ENCODE measurements around the gene CDKL1. TPM values are rescaled to one million over a fixed set of nuclear protein-coding genes. Genes with fewer than 3 reads are reported as not detected.

Gene CDKL1
- total RNA-seq, 2 experiments from 2014 or later: 2.4 to 2.8 TPM

- H3K4me3 Mint-ChIP-seq: no peak overlapping the region
- ChIA-PET POLR2A (interaction anchor here (1.4 kb wide), 1 partner anchor 11 kb away, joined by 5 read pairs; no protein-coding TSS in a partner anchor), CTCF (no interaction called here)
- Histone ChIP-seq H3K36me3 (ENCODE audit: insufficient read depth, low read length) (peaks cover 23% of the 10 kb centered on the region), H3K9me3 (ENCODE audit: control insufficient read depth in 1 of 2, insufficient read depth in 1 of 2, low read length in 2 of 2) (no peaks in the 10 kb centered on the region), H3K4me1 (ENCODE audit: insufficient read depth, low read length) (peaks cover 11% of the 10 kb centered on the region), H3K27me3 (ENCODE audit: control insufficient read depth in 1 of 2, insufficient read depth in 2 of 2, low read length in 2 of 2) (no peaks in the 10 kb centered on the region), H3K4me3 (ENCODE audit: low read length) (no peak overlapping the region), H3K27ac (ENCODE audit: low read depth in 1 of 2, low read length in 2 of 2) (no peak overlapping the region)
- peaks cover 45% of the 10 kb centered on the region for H3K36me3 Mint-ChIP-seq (ENCODE audit: low read depth)
- intact Hi-C loops (cut with DNase I, micrococcal nuclease): no loop called here
- ATAC-seq (ENCODE audit: poor library complexity) (no peak), DNase-seq (no peak)
- H3K27ac Mint-ChIP-seq: peak overlapping the region; percentile 21
- no peaks in the 10 kb centered on the region for H3K27me3 Mint-ChIP-seq
- H3K4me1 Mint-ChIP-seq (ENCODE audit: low read depth): peaks cover 20% of the 10 kb centered on the region
- TF ChIP-seq CTCF (IDR thresholded peaks at IDR 0.05): no peak
- H3K9me3 Mint-ChIP-seq: no peaks in the 10 kb centered on the region
Observed at GRCh38 chr14:50333014-50333509, 63.6 kb downstream of the CDKL1 start.

- H3K4me1 ChIP-seq (ENCODE audit: insufficient read depth, low read length): peaks cover 11% of the 10 kb centered on the region
- H3K9me3 ChIP-seq (ENCODE audit: control insufficient read depth in 1 of 2, insufficient read depth in 1 of 2, low read length in 2 of 2): no peaks in the 10 kb centered on the region
- intact Hi-C loops (cut with DNase I, micrococcal nuclease): no loop called here
- H3K4me3 Mint-ChIP-seq: no peak overlapping the region
- DNase-seq (no peak), ATAC-seq (ENCODE audit: poor library complexity) (no peak)
- peaks cover 20% of the 10 kb centered on the region for H3K4me1 Mint-ChIP-seq (ENCODE audit: low read depth)
- H3K27me3 Mint-ChIP-seq: no peaks in the 10 kb centered on the region
- H3K27me3 ChIP-seq (ENCODE audit: control insufficient read depth in 1 of 2, insufficient read depth in 2 of 2, low read length in 2 of 2): no peaks in the 10 kb centered on the region
- H3K27ac Mint-ChIP-seq: no peak overlapping the region
- TF ChIP-seq CTCF (IDR thresholded peaks at IDR 0.05): no peak
- H3K36me3 Mint-ChIP-seq (ENCODE audit: low read depth): peaks cover 47% of the 10 kb centered on the region
- no peaks in the 10 kb centered on the region for H3K9me3 Mint-ChIP-seq
- ChIA-PET CTCF (interaction anchor here (1.0 kb wide), 1 partner anchor 11 kb away, joined by 4 read pairs; no protein-coding TSS in a partner anchor), POLR2A (interaction anchor here (0.7 kb wide), 1 partner anchor 490 kb away, joined by 3 read pairs; no protein-coding TSS in a partner anchor)
- no peak overlapping the region for H3K4me3 ChIP-seq (ENCODE audit: low read length)
- H3K27ac ChIP-seq (ENCODE audit: low read depth in 1 of 2, low read length in 2 of 2): no peak overlapping the region
- peaks cover 25% of the 10 kb centered on the region for H3K36me3 ChIP-seq (ENCODE audit: insufficient read depth, low read length)
Observed at GRCh38 chr14:50331596-50331995, 65.1 kb downstream of the CDKL1 start.

- Histone ChIP-seq H3K4me1 (ENCODE audit: insufficient read depth, low read length) (peaks cover 8% of the 10 kb centered on the region), H3K27me3 (ENCODE audit: control insufficient read depth in 1 of 2, insufficient read depth in 2 of 2, low read length in 2 of 2) (no peaks in the 10 kb centered on the region), H3K4me3 (ENCODE audit: low read length) (peak overlapping the region; percentile 9), H3K27ac (ENCODE audit: low read depth in 1 of 2, low read length in 2 of 2) (peak overlapping the region in 1 of 2 donors; percentile 16), H3K9me3 (ENCODE audit: control insufficient read depth in 1 of 2, insufficient read depth in 1 of 2, low read length in 2 of 2) (no peaks in the 10 kb centered on the region), H3K36me3 (ENCODE audit: insufficient read depth, low read length) (peaks cover 28% of the 10 kb centered on the region)
- CTCF ChIA-PET: interaction anchor here (0.5 to 3.7 kb wide), 30 partner anchors 9 to 552 kb away, joined by 3 to 43 read pairs (median 4); partner anchors contain the start of genes CDKL1, DMAC2L, L2HGDH and MAP4K5
- Mint-ChIP-seq H3K4me3 (no peak overlapping the region), H3K9me3 (no peaks in the 10 kb centered on the region), H3K27me3 (no peaks in the 10 kb centered on the region), H3K36me3 (ENCODE audit: low read depth) (peaks cover 34% of the 10 kb centered on the region), H3K4me1 (ENCODE audit: low read depth) (peaks cover 27% of the 10 kb centered on the region), H3K27ac (no peak overlapping the region)
- peak; percentile 29 to 93 (median 54) for DNase-seq
- ATAC-seq (ENCODE audit: poor library complexity): peak; percentile 96
- intact Hi-C loops (cut with DNase I, micrococcal nuclease): loop anchor here (1.0 to 10.0 kb wide), 5 partner anchors 9 to 544 kb away; partner anchors contain the start of genes DMAC2L (in 1 of the 2), L2HGDH (in 1 of the 2) and MAP4K5 (in 1 of the 2)
- POLR2A ChIA-PET: interaction anchor here (0.7 to 1.9 kb wide), 8 partner anchors 9 to 554 kb away, joined by 3 to 18 read pairs (median 5); partner anchors contain the start of genes DMAC2L, L2HGDH, MAP4K5 and NEMF
- TF ChIP-seq CTCF (IDR thresholded peaks at IDR 0.05): peak; percentile 87
Observed at GRCh38 chr14:50321009-50321660, 75.5 kb downstream of the CDKL1 start.
